Measurements from ENCODE around the gene MRPS16.

Gene MRPS16

DNA sequence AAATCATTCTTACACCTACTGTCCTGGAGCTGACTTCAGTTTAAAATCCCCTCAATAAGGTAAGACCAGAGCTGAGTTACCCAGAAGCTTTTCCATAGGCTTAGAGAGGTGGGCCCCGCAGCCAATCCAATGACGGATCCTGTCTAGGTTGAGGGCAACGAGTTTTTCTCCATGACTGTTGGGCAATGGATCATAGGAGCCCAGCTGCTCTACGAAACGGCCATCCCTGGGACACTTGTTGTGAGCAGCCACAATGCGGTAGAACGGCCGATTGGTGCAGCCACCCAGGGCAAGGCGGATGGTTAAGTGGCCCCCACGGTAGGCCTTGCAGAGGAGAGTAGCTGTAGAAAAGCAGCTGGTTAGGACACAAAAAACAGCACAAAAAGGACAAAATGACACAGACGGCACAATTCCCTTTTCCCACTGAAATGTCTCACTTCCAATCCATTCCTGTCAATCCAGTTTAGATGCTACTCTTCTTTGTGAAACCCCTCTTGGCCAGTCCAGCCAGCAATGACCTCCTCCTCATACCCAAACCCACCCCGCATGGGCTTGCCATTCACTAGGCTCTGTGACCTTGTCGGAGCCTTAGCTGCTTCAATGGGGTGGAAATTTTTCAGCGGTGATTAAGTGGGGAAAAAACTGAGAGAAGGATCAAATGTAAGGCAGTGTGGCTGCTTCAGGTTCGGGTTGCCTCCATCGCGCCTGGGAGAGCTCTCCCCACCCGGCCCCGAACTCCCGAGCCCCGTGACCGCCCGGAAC, 580 bp downstream of the MRPS16 start:
- H3K4me3 ChIP-seq (ENCODE audit: low read depth, low read length): peak overlapping the region; percentile 87
- peak; percentile 18 for DNase-seq (ENCODE audit: low read depth)
- TF ChIP-seq, protein P1, sequence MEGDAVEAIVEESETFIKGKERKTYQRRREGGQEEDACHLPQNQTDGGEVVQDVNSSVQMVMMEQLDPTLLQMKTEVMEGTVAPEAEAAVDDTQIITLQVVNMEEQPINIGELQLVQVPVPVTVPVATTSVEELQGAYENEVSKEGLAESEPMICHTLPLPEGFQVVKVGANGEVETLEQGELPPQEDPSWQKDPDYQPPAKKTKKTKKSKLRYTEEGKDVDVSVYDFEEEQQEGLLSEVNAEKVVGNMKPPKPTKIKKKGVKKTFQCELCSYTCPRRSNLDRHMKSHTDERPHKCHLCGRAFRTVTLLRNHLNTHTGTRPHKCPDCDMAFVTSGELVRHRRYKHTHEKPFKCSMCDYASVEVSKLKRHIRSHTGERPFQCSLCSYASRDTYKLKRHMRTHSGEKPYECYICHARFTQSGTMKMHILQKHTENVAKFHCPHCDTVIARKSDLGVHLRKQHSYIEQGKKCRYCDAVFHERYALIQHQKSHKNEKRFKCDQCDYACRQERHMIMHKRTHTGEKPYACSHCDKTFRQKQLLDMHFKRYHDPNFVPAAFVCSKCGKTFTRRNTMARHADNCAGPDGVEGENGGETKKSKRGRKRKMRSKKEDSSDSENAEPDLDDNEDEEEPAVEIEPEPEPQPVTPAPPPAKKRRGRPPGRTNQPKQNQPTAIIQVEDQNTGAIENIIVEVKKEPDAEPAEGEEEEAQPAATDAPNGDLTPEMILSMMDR (IDR thresholded peaks at IDR 0.05; ENCODE audit: control insufficient read depth, extremely low read depth, insufficient read depth): no peak

GRCh38 chr10:73248259-73248724, 4.2 kb downstream of the MRPS16 start:
- DNase-seq (ENCODE audit: low read depth): no peak
- TF ChIP-seq, protein P1 (IDR thresholded peaks at IDR 0.05; ENCODE audit: control insufficient read depth, extremely low read depth, insufficient read depth): no peak
- H3K4me3 ChIP-seq (ENCODE audit: low read depth, low read length): no peak overlapping the region

- TF ChIP-seq, protein P1 (IDR thresholded peaks at IDR 0.05; ENCODE audit: control insufficient read depth, extremely low read depth, insufficient read depth): no peak
- peak overlapping the region; percentile 84 for H3K4me3 ChIP-seq (ENCODE audit: low read depth, low read length)
- no peak for DNase-seq (ENCODE audit: low read depth)
These were observed 4.8 kb downstream of the MRPS16 start for GRCh38 chr10:73247509-73248258.

GRCh38 chr10:73246646-73247508, 5.6 kb downstream of the MRPS16 start, which contains the start of gene DNAJC9:
DNAJC9 (minus strand) TSS chr10:73247255; CDS start chr10:73247189, 66 bp downstream.
- peak within 1 kb of the TSS; percentile 84 for H3K4me3 ChIP-seq (ENCODE audit: low read depth, low read length)
- TF ChIP-seq, protein P1 (IDR thresholded peaks at IDR 0.05; ENCODE audit: control insufficient read depth, extremely low read depth, insufficient read depth): peak; percentile 41
- DNase-seq (ENCODE audit: low read depth): peak; percentile 76

DNA sequence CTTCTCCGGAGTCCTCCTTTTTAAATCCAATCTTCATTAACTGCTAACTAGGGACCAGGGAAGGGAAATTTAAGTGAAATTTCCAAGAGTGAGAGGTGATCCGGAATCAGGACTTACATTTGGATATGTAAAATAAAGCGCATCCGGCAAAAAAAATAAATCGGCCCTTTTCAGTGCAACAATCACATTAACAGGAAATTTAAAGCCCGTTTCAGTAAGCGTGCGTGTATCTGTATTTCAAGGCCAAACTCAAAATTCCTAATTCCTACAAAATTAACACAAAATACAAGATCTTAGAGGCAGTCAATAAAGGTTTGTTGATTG, 6.2 kb downstream of the MRPS16 start:
- no peak for DNase-seq (ENCODE audit: low read depth)
- TF ChIP-seq, protein P1 (IDR thresholded peaks at IDR 0.05; ENCODE audit: control insufficient read depth, extremely low read depth, insufficient read depth): no peak
- peak overlapping the region; percentile 84 for H3K4me3 ChIP-seq (ENCODE audit: low read depth, low read length)

- peak overlapping the region; percentile 84 for H3K4me3 ChIP-seq (ENCODE audit: low read depth, low read length)
- no peak for DNase-seq (ENCODE audit: low read depth)
- TF ChIP-seq, protein P1 (IDR thresholded peaks at IDR 0.05; ENCODE audit: control insufficient read depth, extremely low read depth, insufficient read depth): no peak
These were observed 7.5 kb downstream of the MRPS16 start for GRCh38 chr10:73244866-73245477.
